ENCODE measurements around the gene NOTUM. TPM values are rescaled to one million over a fixed set of nuclear protein-coding genes. Genes with fewer than 3 reads are reported as not detected.

Gene NOTUM
- total and polyA plus RNA-seq, 8 donors, result 0.79 to 71.4 (median 65.1) TPM

GRCh38 chr17:82007495-82008257 is 46.7 kb upstream of the NOTUM start:
- Histone ChIP-seq H3K4me3 (no peak overlapping the region), H3K27me3 (no peaks in the 10 kb centered on the region), H3K27ac (no peak overlapping the region), H3K9me3 (no peaks in the 10 kb centered on the region), H3K4me1 (no peaks in the 10 kb centered on the region), H3K36me3 (peaks cover 0 to 13% of the 10 kb centered on the region in 2 donors)
- no peak for ATAC-seq
- no peak for DNase-seq
- intact Hi-C loops (cut with DNase I), result no loop called here
- TF ChIP-seq CTCF (IDR thresholded peaks at IDR 0.05), result no peak

- H3K36me3 ChIP-seq, result peaks cover 0 to 10% of the 10 kb centered on the region in 2 donors
- no peak for DNase-seq
- no peak for TF ChIP-seq CTCF (IDR thresholded peaks at IDR 0.05)
- intact Hi-C loops (cut with DNase I), result no loop called here
- ATAC-seq, result no peak
- no peak overlapping the region for H3K27ac ChIP-seq
- H3K9me3 ChIP-seq, result no peaks in the 10 kb centered on the region
- no peak overlapping the region for H3K4me3 ChIP-seq
- H3K4me1 ChIP-seq, result no peaks in the 10 kb centered on the region
- H3K27me3 ChIP-seq, result no peaks in the 10 kb centered on the region
Observed at GRCh38 chr17:82007228-82007494, 46.2 kb upstream of the NOTUM start.

- Histone ChIP-seq H3K36me3 (peaks cover 0 to 5% of the 10 kb centered on the region in 2 donors), H3K27ac (no peak overlapping the region), H3K4me1 (no peaks in the 10 kb centered on the region), H3K9me3 (no peaks in the 10 kb centered on the region), H3K4me3 (no peak overlapping the region), H3K27me3 (no peaks in the 10 kb centered on the region)
- TF ChIP-seq CTCF (IDR thresholded peaks at IDR 0.05), result no peak
- intact Hi-C loops (cut with DNase I), result no loop called here
- no peak for DNase-seq
- ATAC-seq, result no peak
Observed at GRCh38 chr17:82006468-82007227, 45.7 kb upstream of the NOTUM start.

- no peak for TF ChIP-seq CTCF (IDR thresholded peaks at IDR 0.05)
- Histone ChIP-seq H3K36me3 (no peaks in the 10 kb centered on the region), H3K9me3 (no peaks in the 10 kb centered on the region), H3K4me1 (no peaks in the 10 kb centered on the region), H3K4me3 (no peak overlapping the region), H3K27me3 (no peaks in the 10 kb centered on the region), H3K27ac (no peak overlapping the region)
- ATAC-seq, result no peak
- intact Hi-C loops (cut with DNase I), result no loop called here
- DNase-seq, result no peak
Observed at GRCh38 chr17:82005701-82006348, 44.8 kb upstream of the NOTUM start.
